Vagina (tissue), 2 donors: ENCODE measurements around the gene RPUSD1.

Source experiments
- CTCF ChIP-seq, 3 experiments: fragments of 450-650 bp in 2 of 3; fragments of 200-600 bp in 1 of 3; sonication (generic) in 1 of 3; IDR thresholded peaks; one replicate each; pipeline ENCODE4 v1.5.1; 2017 to 2019; ENCODE audit warnings: antibody characterized with exemption in 3 of 3, mild to moderate bottlenecking in 2 of 3, moderate library complexity in 2 of 3
- POLR2A ChIP-seq, 2 donors: fragments of 450-650 bp; IDR thresholded peaks; one replicate each; pipeline ENCODE4 v1.6.1; 2017; ENCODE audit warnings: antibody characterized with exemption in 2 of 2, mild to moderate bottlenecking in 2 of 2, moderate library complexity in 2 of 2
- POLR2AphosphoS5 ChIP-seq, 2 donors: sonication (generic); formaldehyde crosslinking; IDR thresholded peaks; one replicate each; pipeline ENCODE4 v1.9.0; 2017; ENCODE audit warnings: antibody characterized with exemption in 2 of 2, mild to moderate bottlenecking in 2 of 2, low read depth in 1 of 2; ENCODE audit not compliant: insufficient read depth in 1 of 2

DNA sequence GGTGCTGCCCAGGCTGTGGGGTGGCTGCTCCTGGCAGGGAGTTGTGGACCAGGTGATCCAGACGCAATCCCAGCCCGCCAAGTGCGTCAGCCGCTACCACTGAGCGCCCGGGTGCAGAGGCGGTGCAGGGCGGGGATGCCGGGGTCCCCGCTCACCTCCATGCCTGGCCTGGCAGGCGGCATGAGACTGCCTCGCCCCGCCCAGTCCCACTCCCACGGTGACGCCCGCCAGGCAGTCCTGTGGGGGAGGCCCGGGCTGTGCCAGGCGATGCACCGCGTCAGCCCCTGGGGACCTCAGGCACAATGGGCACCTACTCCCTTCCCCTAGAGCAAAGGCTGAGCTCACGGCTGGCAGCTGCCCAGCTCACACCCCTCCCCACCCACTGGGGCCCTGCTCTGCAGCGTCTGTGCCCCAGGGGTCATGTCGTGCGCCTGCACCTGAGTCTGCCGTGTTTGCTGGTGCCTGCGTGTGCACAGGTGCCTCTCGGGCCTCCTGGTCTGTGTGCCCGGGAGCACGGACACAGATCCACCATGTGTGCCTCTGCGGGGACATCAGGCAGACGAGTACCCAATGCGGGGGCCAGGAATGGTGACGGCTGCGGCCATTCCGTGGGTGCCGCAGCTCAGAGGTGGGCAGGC is 5.3 kb downstream of the RPUSD1 start:
- TF ChIP-seq CTCF (IDR thresholded peaks at IDR 0.05): no peak
- TF ChIP-seq POLR2A (IDR thresholded peaks at IDR 0.05): no peak
- TF ChIP-seq POLR2AphosphoS5 (IDR thresholded peaks at IDR 0.05; ENCODE audit: insufficient read depth in 1 of 2, low read depth in 1 of 2): no peak
